ENCODE results near the gene SPATA12.

SPATA12 gene

GRCh38 chr3:57048052-57048671 lies 12.3 kb upstream of the SPATA12 start:
- peak; percentile 19 for DNase-seq (ENCODE audit: low read depth)
- no peak overlapping the region for H3K4me3 ChIP-seq (ENCODE audit: low read depth, low read length)

GRCh38 chr3:57048728-57049127 lies 11.7 kb upstream of the SPATA12 start:
- H3K4me3 ChIP-seq (ENCODE audit: low read depth, low read length) = no peak overlapping the region
- DNase-seq (ENCODE audit: low read depth) = no peak

DNA sequence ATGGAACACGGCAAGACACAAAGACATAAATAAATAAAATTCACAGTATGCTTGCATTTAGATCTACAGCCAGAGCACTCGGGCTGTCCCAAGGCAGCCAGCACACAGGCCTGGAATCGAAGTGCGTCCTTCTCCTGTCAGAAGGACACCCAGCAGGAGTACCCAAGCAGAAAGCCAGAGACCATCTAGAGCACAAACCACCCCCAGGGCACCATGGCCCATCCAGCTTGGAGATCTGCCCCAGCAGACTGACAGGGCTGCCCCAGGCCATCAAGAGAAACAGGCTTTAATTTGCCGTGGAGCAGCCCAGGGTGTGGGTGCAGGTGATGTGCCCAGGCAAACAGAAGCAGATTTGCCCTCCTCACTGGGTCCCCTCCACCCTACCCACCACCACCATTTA lies 7.8 kb upstream of the SPATA12 start:
- DNase-seq (ENCODE audit: low read depth) = no peak
- no peak overlapping the region for H3K4me3 ChIP-seq (ENCODE audit: low read depth, low read length)

GRCh38 chr3:57053122-57053521 lies 7.3 kb upstream of the SPATA12 start:
- DNase-seq (ENCODE audit: low read depth) = no peak
- H3K4me3 ChIP-seq (ENCODE audit: low read depth, low read length) = no peak overlapping the region

GRCh38 chr3:57057351-57057750 lies 3.1 kb upstream of the SPATA12 start:
- DNase-seq (ENCODE audit: low read depth) = no peak
- H3K4me3 ChIP-seq (ENCODE audit: low read depth, low read length) = no peak overlapping the region

DNA sequence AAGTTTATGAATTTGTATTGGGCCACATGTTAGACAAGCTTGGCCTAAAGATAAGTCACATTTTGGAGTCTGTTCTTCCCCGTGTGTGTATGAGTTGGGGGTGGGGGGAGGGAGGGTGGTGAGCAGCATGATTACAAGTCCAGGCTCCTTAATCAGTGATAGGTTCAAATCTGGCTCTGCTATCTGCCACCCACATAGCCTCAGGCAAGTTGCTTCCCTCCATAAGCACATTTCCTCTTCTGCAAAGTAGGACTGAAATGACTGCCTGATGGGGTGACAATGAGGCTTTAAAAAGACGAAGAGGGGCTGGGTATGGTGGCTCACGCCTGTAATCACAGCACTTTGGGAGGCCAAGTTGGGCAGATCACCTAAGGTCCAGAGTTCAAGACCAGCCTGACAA lies 1.1 kb upstream of the SPATA12 start:
- no peak overlapping the region for H3K4me3 ChIP-seq (ENCODE audit: low read depth, low read length)
- DNase-seq (ENCODE audit: low read depth) = no peak

DNA sequence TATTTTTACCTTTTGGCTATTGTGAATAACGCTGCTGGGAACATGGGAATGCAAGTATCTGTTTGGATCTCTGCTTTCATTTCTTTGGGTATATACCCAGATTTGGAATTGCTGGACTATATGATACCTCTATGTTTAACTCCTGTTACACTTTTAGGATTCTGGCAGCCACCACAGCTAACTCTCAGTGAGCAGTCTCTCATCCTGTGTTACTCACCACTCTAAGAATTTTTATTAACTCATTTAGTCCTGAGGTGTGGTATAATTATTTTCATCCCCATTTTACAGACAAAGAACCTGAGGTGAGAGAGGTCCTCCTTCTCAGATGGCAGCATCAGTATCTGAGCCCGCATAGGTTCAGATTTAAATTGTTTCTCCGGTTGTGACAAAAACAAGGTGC lies 1.1 kb downstream of the SPATA12 start:
- DNase-seq (ENCODE audit: low read depth) = no peak

DNA sequence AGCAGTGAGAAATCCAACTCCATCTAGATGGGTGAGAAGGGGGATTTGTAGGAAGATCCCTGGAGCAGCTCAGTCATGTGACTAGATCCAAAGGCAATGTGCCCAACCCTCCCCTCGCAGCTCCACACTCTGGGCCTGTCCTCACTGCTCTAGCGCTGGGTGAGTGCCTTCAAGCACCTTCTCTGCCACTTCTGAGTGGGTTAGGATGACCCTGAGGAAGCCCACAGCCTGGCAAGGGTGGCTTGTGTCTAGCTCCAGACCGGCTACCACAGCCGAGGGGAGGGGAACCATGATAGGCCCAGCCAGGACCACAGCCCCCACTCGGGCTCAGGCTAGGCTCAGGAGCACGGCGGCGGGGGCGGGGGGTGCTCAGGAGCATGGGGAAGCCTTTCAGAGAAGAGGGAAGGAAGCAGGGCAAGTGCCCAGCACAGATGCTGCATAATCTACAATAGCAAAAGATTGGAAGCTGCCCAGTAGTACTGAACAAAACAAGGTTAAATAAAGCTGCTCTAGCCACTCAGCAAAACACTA lies 1.7 kb downstream of the SPATA12 start:
- no peak for DNase-seq (ENCODE audit: low read depth)
- no peak overlapping the region for H3K4me3 ChIP-seq (ENCODE audit: low read depth, low read length)

More for the DNA sequence above, 1.1 kb downstream of the SPATA12 start:
- no peak overlapping the region for H3K4me3 ChIP-seq (ENCODE audit: low read depth, low read length)

DNA sequence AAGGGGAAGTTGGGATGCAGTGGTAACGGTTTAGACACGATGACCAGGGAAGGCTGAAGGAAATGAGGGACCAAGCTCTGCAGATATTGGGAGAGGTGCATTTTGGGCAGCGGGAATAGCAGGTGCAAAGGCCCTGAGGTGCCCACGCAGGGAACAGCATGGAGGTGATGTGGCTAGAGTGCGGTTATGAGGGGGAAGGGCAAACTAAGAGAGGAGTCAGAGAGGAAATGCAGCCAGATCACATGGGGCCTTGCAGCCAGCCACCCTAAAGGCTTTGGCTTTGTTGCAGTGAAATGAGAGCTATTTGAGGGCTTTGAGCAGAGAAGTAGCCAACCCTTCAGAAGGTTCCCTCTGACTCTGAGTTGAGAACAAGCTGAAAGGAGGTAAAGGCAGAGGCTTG lies 2.6 kb downstream of the SPATA12 start:
- no peak for DNase-seq (ENCODE audit: low read depth)
- no peak overlapping the region for H3K4me3 ChIP-seq (ENCODE audit: low read depth, low read length)

DNA sequence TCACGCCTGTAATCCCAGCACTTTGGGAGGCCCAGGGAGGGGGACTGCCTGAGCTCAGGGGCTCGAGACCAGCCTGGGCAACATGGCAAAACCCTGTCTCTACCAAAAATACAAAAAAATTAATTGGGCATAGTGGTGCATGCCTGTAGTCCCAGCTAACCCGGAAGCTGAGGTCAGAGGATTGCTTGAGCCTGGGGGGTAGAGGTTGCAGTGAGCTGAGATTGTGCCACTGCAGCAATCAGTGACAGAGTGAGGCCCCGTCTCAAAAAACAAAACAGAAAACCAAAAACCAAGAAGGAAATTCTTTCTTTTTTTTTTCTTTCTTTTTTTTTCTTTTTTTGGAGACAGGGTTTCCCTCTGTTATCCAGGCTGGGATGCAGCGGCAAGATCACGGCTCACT lies 3.5 kb downstream of the SPATA12 start:
- H3K4me3 ChIP-seq (ENCODE audit: low read depth, low read length) = no peak overlapping the region
- DNase-seq (ENCODE audit: low read depth) = no peak

- no peak overlapping the region for H3K4me3 ChIP-seq (ENCODE audit: low read depth, low read length)
- no peak for DNase-seq (ENCODE audit: low read depth)
These were observed 4.1 kb downstream of the SPATA12 start for GRCh38 chr3:57064572-57064971.

GRCh38 chr3:57065588-57065987 lies 5.1 kb downstream of the SPATA12 start:
- no peak for DNase-seq (ENCODE audit: low read depth)
- no peak overlapping the region for H3K4me3 ChIP-seq (ENCODE audit: low read depth, low read length)

GRCh38 chr3:57066471-57066870 lies 6.0 kb downstream of the SPATA12 start:
- H3K4me3 ChIP-seq (ENCODE audit: low read depth, low read length) = no peak overlapping the region
- DNase-seq (ENCODE audit: low read depth) = no peak

- DNase-seq (ENCODE audit: low read depth) = peak; percentile 96
- H3K4me3 ChIP-seq (ENCODE audit: low read depth, low read length) = no peak overlapping the region
These were observed 8.1 kb downstream of the SPATA12 start for GRCh38 chr3:57068437-57069089.

DNA sequence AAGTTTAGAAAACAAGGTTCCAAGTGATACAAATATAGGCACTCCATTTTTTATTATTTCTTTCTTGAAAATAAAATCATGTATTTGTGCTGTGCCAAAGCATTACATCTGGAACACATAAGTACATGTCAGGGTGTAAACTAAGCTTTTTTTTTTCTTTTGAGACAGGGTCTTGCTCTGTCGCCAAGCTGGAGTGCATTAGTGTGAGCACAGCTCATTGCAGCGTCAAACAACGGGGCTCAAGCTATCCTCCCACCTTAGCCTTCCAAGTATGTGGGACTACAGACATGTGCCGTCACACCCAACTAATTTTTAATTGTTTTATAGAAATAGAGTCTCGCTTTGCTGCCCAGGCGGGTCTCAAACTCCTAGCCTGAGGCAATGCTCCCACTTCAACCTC lies 9.0 kb downstream of the SPATA12 start:
- no peak overlapping the region for H3K4me3 ChIP-seq (ENCODE audit: low read depth, low read length)
- no peak for DNase-seq (ENCODE audit: low read depth)

DNA sequence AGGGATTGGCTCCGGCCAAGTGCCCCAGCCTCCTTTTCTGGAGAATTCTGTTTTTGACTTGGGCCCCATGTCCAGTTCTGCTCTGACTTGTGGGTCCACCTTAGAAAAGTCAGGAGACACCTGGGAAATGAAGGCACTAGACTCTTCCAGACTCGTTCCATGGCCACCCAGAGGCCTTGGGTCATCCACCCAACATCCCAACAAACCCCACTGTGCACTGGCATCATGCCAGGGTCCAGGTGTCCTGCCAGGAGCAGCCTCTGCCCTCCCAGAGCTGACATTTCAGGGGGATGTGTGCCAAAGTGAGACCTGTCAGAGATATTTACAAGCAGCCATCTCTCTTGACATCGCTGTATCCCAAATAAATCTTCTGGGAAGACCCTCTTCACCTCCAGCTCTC lies 13.2 kb downstream of the SPATA12 start:
- no peak for DNase-seq (ENCODE audit: low read depth)
- H3K4me3 ChIP-seq (ENCODE audit: low read depth, low read length) = no peak overlapping the region

GRCh38 chr3:57074135-57074534 lies 13.7 kb downstream of the SPATA12 start:
- DNase-seq (ENCODE audit: low read depth) = no peak
- H3K4me3 ChIP-seq (ENCODE audit: low read depth, low read length) = no peak overlapping the region

GRCh38 chr3:57076422-57076951 lies 16.0 kb downstream of the SPATA12 start:
- no peak for DNase-seq (ENCODE audit: low read depth)
- H3K4me3 ChIP-seq (ENCODE audit: low read depth, low read length) = no peak overlapping the region

DNA sequence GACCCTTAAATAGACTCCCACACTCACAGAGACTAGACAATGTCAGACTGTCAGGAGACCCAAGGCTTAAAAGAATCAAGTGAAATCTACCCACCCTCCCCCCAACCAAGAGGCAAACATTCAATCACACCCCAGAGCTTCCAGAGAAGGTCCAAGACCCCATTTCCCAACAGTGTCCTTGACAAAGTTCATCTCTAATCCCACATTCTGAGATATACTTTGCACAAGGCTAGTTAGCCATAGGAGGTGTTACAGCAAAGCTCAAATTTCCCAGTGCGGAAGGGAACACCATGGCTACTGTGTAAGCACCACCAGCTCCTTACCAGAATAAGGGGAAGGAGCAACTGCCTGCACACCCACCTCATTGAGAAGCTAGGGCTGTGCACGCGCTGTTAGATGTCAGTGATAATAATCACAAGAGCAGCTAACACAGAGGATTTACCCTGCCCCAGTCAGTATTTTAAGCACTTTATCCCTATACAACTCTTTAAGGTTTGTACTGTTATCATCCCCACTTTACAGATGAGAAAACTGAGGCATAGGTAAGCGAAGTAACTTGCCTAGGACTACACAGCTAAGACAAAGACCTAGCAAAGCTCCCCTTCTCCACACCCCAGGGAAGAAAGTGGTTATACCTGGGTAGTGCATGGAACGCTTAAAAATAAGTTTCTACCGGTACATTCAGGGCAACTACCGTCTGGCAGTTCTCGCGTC lies 17.3 kb downstream of the SPATA12 start:
- no peak for DNase-seq (ENCODE audit: low read depth)
- H3K4me3 ChIP-seq (ENCODE audit: low read depth, low read length) = peak overlapping the region; percentile 69

DNA sequence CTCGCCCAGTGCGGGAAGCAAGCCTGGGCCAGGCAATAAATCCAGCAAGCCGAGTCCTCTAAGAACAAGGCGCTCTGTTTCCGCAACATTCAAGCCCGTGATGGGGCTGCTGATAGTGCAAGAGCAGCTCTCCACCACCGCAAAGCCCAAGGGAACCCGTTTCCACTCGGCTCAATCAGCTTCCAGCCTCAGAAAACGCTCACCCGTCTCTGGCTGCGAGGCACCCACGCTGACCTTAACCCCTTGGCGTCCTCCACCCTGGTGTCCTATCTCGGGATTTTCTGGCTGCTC lies 17.8 kb downstream of the SPATA12 start:
- peak overlapping the region; percentile 69 for H3K4me3 ChIP-seq (ENCODE audit: low read depth, low read length)
- peak; percentile 65 for DNase-seq (ENCODE audit: low read depth)

Measured in skeletal muscle cell (primary cell).